Hepatocyte (in vitro differentiated cells): ENCODE measurements around the gene ZNF398.

Source experiments
- EZH2 ChIP-seq: fragments of 200-600 bp; sonication (generic); IDR thresholded peaks from 2 replicates; pipeline ENCODE4 v1.6.1; 2016; ENCODE audit warnings: antibody characterized with exemption, mild to moderate bottlenecking, borderline replicate concordance
- EZH2phosphoT487 ChIP-seq: fragments of 200-600 bp; sonication (generic); IDR thresholded peaks from one replicate; pipeline ENCODE4 v1.6.1; 2018; ENCODE audit warnings: antibody characterized with exemption, mild to moderate bottlenecking, low read depth, moderate library complexity; ENCODE audit not compliant: unreplicated experiment, severe bottlenecking
- TF ChIP-seq, protein P1 (sequence below): fragments of 200-600 bp; sonication (generic); IDR thresholded peaks from 2 replicates; pipeline ENCODE4 v1.5.1; 2016; ENCODE audit warnings: antibody characterized with exemption, mild to moderate bottlenecking; ENCODE audit not compliant: poor library complexity

DNA sequence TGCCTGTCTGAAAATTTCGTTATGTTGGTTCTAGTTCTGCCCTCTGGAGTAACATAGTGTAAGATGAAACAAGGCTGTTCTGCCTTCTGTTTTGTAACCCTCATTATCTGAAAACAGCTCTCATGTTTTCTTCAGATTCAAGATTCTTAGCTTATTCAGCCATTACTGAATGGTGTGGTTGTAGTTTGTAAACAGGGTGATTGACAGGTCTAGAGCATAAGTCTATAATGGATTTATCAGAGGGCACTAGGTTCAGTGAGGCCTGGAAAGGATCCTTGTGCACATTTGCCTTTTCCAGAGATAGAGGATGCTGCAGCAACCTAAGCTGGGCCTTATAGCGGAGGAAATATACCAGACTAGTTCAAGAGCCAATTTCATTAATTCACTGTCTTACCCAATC lies 6.1 kb downstream of the ZNF398 start:
- TF ChIP-seq, protein P1, sequence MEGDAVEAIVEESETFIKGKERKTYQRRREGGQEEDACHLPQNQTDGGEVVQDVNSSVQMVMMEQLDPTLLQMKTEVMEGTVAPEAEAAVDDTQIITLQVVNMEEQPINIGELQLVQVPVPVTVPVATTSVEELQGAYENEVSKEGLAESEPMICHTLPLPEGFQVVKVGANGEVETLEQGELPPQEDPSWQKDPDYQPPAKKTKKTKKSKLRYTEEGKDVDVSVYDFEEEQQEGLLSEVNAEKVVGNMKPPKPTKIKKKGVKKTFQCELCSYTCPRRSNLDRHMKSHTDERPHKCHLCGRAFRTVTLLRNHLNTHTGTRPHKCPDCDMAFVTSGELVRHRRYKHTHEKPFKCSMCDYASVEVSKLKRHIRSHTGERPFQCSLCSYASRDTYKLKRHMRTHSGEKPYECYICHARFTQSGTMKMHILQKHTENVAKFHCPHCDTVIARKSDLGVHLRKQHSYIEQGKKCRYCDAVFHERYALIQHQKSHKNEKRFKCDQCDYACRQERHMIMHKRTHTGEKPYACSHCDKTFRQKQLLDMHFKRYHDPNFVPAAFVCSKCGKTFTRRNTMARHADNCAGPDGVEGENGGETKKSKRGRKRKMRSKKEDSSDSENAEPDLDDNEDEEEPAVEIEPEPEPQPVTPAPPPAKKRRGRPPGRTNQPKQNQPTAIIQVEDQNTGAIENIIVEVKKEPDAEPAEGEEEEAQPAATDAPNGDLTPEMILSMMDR: no peak
- TF ChIP-seq EZH2 (no peak), EZH2phosphoT487 (no peak)
